ENCODE results near the gene BABAM2. TPM values are rescaled to one million over a fixed set of nuclear protein-coding genes. Genes with fewer than 3 reads are reported as not detected.

The BABAM2 gene
- total and polyA plus RNA-seq, 8 donors = 27.1 to 49.2 (median 28.4) TPM

- H3K36me3 ChIP-seq = no peaks in the 10 kb centered on the region
- TF ChIP-seq CTCF (IDR thresholded peaks at IDR 0.05) = no peak
- intact Hi-C loops (cut with DNase I) = no loop called here
- H3K4me3 ChIP-seq = no peak overlapping the region
- no peaks in the 10 kb centered on the region for H3K4me1 ChIP-seq
- no peak overlapping the region for H3K27ac ChIP-seq
- no peaks in the 10 kb centered on the region for H3K9me3 ChIP-seq
- no peak for DNase-seq
- no peak for ATAC-seq
- H3K27me3 ChIP-seq = no peaks in the 10 kb centered on the region
Observed at GRCh38 chr2:27847333-27847732, 43.2 kb upstream of the BABAM2 start.

GRCh38 chr2:27849558-27850205 lies 40.8 kb upstream of the BABAM2 start:
- DNase-seq = no peak
- intact Hi-C loops (cut with DNase I) = no loop called here
- Histone ChIP-seq H3K27ac (no peak overlapping the region), H3K9me3 (no peaks in the 10 kb centered on the region), H3K4me1 (no peaks in the 10 kb centered on the region), H3K27me3 (no peaks in the 10 kb centered on the region), H3K4me3 (no peak overlapping the region), H3K36me3 (no peaks in the 10 kb centered on the region)
- TF ChIP-seq CTCF (IDR thresholded peaks at IDR 0.05) = no peak
- no peak for ATAC-seq

- DNase-seq = peak in 2 of 4 donors; percentile 17 to 20
- H3K9me3 ChIP-seq = peaks cover 0 to 3% of the 10 kb centered on the region in 2 donors
- TF ChIP-seq CTCF (IDR thresholded peaks at IDR 0.05) = no peak
- H3K4me1 ChIP-seq = peaks cover 6 to 9% of the 10 kb centered on the region in 2 donors
- no peak overlapping the region for H3K4me3 ChIP-seq
- ATAC-seq = no peak
- intact Hi-C loops (cut with DNase I) = no loop called here
- no peak overlapping the region for H3K27ac ChIP-seq
- H3K27me3 ChIP-seq = no peaks in the 10 kb centered on the region
- no peaks in the 10 kb centered on the region for H3K36me3 ChIP-seq
Observed at GRCh38 chr2:27852691-27853090, 37.8 kb upstream of the BABAM2 start.

- Histone ChIP-seq H3K27ac (no peak overlapping the region), H3K4me1 (peaks cover 6 to 9% of the 10 kb centered on the region in 2 donors), H3K4me3 (no peak overlapping the region), H3K36me3 (no peaks in the 10 kb centered on the region), H3K9me3 (peaks cover 0 to 8% of the 10 kb centered on the region in 2 donors), H3K27me3 (no peaks in the 10 kb centered on the region)
- intact Hi-C loops (cut with DNase I) = no loop called here
- DNase-seq (no peak), ATAC-seq (peak; percentile 26)
- TF ChIP-seq CTCF (IDR thresholded peaks at IDR 0.05) = no peak
Observed at GRCh38 chr2:27854229-27854862, 36.2 kb upstream of the BABAM2 start.

GRCh38 chr2:27855476-27855875 lies 35.1 kb upstream of the BABAM2 start:
- DNase-seq (no peak), ATAC-seq (peak; percentile 90)
- peaks cover 6 to 9% of the 10 kb centered on the region in 2 donors for H3K4me1 ChIP-seq
- no peaks in the 10 kb centered on the region for H3K27me3 ChIP-seq
- H3K9me3 ChIP-seq = peaks cover 0 to 8% of the 10 kb centered on the region in 2 donors
- no peak overlapping the region for H3K4me3 ChIP-seq
- intact Hi-C loops (cut with DNase I) = no loop called here
- H3K27ac ChIP-seq = no peak overlapping the region
- no peak for TF ChIP-seq CTCF (IDR thresholded peaks at IDR 0.05)
- no peaks in the 10 kb centered on the region for H3K36me3 ChIP-seq

Measured in left lung (tissue), 10 donors.